Measurements from ENCODE around the gene VCL. TPM values are rescaled to one million over a fixed set of nuclear protein-coding genes. Genes with fewer than 3 reads are reported as not detected.

The VCL gene
- total RNA-seq, 1 experiment from 2014 or later: 382 TPM

DNA sequence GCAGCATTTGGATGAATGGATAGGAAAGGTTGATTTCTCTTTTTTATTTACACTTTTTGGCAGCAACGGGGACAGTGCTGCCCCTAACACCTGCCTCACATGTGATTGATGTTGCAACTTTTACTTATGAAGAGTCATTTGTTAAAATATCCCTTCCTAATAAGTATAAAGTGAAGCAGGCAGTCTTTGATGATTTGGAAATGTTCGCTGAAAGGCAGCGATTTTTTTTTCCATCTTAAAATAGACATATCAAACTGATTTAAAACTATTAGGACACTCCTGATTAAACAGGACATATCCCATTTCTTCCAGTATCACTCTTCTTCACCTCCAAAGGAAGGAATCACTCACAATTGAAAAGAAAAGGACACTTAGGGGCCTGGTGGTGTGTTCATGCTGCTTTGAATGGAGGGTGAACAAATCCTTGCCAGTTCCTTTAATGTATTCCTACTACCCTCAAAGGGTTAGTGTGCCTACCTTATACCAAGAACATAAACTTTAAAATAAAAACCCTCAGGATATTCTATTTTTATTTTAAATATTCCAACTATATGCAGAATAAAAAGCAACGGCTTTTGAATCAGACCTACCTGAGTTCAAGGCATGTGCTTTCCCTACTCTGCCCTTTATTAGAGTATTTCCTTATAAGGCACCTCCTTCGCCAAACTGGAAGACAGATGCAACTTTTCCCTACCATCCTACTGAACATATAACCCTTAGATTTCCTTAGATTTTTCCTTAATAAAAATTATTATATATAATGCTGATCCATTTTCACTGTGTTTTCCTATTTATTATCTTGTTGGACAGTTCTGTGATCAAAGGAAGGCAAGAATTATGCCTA is 154.2 kb downstream of the VCL start:
- Histone ChIP-seq H3K4me1 (ENCODE audit: insufficient read depth, low read length) (peaks cover 27% of the 10 kb centered on the region), H3F3A (ENCODE audit: low read length, unreplicated experiment) (no peaks in the 10 kb centered on the region), H4K20me1 (ENCODE audit: low read length) (0 out of 2 replicates have a peak, but pooled peaks cover 21% of the 10 kb centered on the region), H3K9me2 (replicated peaks; ENCODE audit: low read length) (no peaks in the 10 kb centered on the region), H3K9me3 (ENCODE audit: low read length) (no peaks in the 10 kb centered on the region), H3K4me3 (ENCODE audit: low read length) (peak overlapping the region; percentile 69), H3K4me2 (ENCODE audit: low read length) (peak overlapping the region; percentile 79), H2AFZ (ENCODE audit: low read length) (peak overlapping the region; percentile 62), H3K36me3 (ENCODE audit: low read depth, low read length) (peaks cover 4% of the 10 kb centered on the region; the same call in 1 of the 2 replicates), H3K79me2 (ENCODE audit: low read length) (peaks cover 96% of the 10 kb centered on the region), H3K27me3 (ENCODE audit: low read length) (no peaks in the 10 kb centered on the region), H3K27ac (ENCODE audit: low read length) (no peak overlapping the region; the same call in 1 of the 2 replicates), H3K9ac (ENCODE audit: low read length) (peak overlapping the region; percentile 69)
- no peak for ATAC-seq
- DNase-seq: peak; percentile 62
- no TSS peak for BruUV-seq (replicated peaks)
- POLR2A ChIA-PET (ENCODE audit: unreplicated experiment): interaction anchor here (0.6 to 2.3 kb wide), 4 partner anchors 22 to 706 kb away, joined by 4 to 9 read pairs (median 6); no protein-coding TSS in a partner anchor
- CTCF ChIA-PET: interaction anchor here (0.5 to 2.5 kb wide), 8 partner anchors 22 to 317 kb away, joined by 3 to 16 read pairs (median 6); no protein-coding TSS in a partner anchor
- intact Hi-C loops (cut with micrococcal nuclease): loop anchor here (1.0 kb wide), 4 partner anchors 24 to 82 kb away; no protein-coding TSS in a partner anchor
- TF ChIP-seq EZH2phosphoT487 (IDR thresholded peaks at IDR 0.05; ENCODE audit: borderline replicate concordance, low read length): no peak
- TF ChIP-seq, protein P1, sequence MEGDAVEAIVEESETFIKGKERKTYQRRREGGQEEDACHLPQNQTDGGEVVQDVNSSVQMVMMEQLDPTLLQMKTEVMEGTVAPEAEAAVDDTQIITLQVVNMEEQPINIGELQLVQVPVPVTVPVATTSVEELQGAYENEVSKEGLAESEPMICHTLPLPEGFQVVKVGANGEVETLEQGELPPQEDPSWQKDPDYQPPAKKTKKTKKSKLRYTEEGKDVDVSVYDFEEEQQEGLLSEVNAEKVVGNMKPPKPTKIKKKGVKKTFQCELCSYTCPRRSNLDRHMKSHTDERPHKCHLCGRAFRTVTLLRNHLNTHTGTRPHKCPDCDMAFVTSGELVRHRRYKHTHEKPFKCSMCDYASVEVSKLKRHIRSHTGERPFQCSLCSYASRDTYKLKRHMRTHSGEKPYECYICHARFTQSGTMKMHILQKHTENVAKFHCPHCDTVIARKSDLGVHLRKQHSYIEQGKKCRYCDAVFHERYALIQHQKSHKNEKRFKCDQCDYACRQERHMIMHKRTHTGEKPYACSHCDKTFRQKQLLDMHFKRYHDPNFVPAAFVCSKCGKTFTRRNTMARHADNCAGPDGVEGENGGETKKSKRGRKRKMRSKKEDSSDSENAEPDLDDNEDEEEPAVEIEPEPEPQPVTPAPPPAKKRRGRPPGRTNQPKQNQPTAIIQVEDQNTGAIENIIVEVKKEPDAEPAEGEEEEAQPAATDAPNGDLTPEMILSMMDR (conservative IDR thresholded peaks at IDR 0.05; ENCODE audit: low read depth, low read length): no peak
- no peak for TF ChIP-seq EZH2 (IDR thresholded peaks at IDR 0.05; ENCODE audit: low read length, unreplicated experiment)

DNA sequence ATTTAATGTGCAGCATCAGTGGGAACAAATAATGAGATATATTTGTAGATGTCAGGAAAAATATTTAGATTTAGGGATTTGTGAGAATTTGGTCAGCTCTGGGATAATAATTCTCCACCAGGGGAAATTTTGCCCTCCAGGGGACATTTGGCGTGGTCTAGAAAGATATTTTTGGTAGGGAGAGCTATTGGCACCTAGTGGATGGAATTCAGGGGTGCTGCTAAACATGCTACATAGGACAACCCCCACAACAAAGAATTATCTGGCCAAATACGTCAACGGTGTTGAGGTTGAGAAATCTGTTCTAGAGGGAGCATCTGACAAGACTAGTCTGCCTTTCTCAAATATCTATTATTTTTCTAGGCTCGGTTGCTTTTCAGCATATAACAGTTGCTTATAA is 155.2 kb downstream of the VCL start:
- Histone ChIP-seq H3F3A (ENCODE audit: low read length, unreplicated experiment) (no peaks in the 10 kb centered on the region), H3K9me2 (replicated peaks; ENCODE audit: low read length) (no peaks in the 10 kb centered on the region), H3K9me3 (ENCODE audit: low read length) (no peaks in the 10 kb centered on the region), H2AFZ (ENCODE audit: low read length) (no peak overlapping the region), H3K36me3 (ENCODE audit: low read depth, low read length) (no peaks in the 10 kb centered on the region), H3K79me2 (ENCODE audit: low read length) (peaks cover 96% of the 10 kb centered on the region), H3K4me1 (ENCODE audit: insufficient read depth, low read length) (peaks cover 27% of the 10 kb centered on the region), H3K9ac (ENCODE audit: low read length) (peak overlapping the region; percentile 69; the same call in 1 of the 2 replicates), H3K4me2 (ENCODE audit: low read length) (peak overlapping the region; percentile 79), H3K27me3 (ENCODE audit: low read length) (no peaks in the 10 kb centered on the region), H4K20me1 (ENCODE audit: low read length) (0 out of 2 replicates have a peak, but pooled peaks cover 21% of the 10 kb centered on the region), H3K4me3 (ENCODE audit: low read length) (peak overlapping the region; percentile 69), H3K27ac (ENCODE audit: low read length) (no peak overlapping the region)
- DNase-seq (peak; percentile 71), ATAC-seq (no peak)
- no peak for TF ChIP-seq EZH2phosphoT487 (IDR thresholded peaks at IDR 0.05; ENCODE audit: borderline replicate concordance, low read length)
- TF ChIP-seq, protein P1 (conservative IDR thresholded peaks at IDR 0.05; ENCODE audit: low read depth, low read length): peak; percentile 87
- ChIA-PET CTCF (interaction anchor here (0.5 to 1.5 kb wide), 10 partner anchors 14 to 318 kb away, joined by 3 to 10 read pairs (median 5); no protein-coding TSS in a partner anchor), POLR2A (ENCODE audit: unreplicated experiment) (interaction anchor here (0.7 kb wide), 2 partner anchors 25 to 54 kb away, joined by 3 to 4 read pairs; no protein-coding TSS in a partner anchor)
- BruUV-seq (replicated peaks): no TSS peak
- intact Hi-C loops (cut with micrococcal nuclease): no loop called here
